NT2/D1 (cell line): ENCODE results near the gene MAP1LC3B.

Source experiments
- SUZ12 ChIP-seq: IDR thresholded peaks from 2 replicates; pipeline ENCODE4 v1.6.1; 2011; ENCODE audit not compliant: insufficient read length, insufficient read depth; ENCODE audit errors: extremely low read depth
- YY1 ChIP-seq: IDR thresholded peaks from 2 replicates; pipeline ENCODE4 v1.6.1; 2011; ENCODE audit not compliant: insufficient read length, insufficient read depth
- ZNF274 ChIP-seq: IDR thresholded peaks from 2 replicates; pipeline ENCODE4 v1.6.1; 2011; ENCODE audit warnings: mild to moderate bottlenecking, low read depth, low read length

DNA sequence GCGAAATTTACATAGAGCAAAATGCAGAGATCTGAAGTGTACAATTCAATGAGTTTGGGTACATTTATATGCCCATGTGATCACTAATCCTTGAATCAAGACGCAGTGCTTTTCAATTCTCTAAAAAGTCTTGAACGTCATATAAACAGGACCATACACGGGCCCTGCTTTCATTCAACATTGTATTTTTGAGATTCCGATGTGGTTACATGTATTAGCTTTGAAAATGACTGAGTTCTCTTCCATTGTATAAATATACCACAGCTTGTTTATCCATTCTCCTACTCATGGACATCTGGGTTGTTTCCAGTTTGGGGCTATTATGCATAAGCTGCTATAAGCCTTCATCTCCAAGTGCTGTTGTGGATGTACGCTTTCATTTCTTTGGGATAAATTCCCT lies 55.2 kb downstream of the MAP1LC3B start:
- TF ChIP-seq ZNF274: no peak
- TF ChIP-seq SUZ12: no peak
- TF ChIP-seq YY1: no peak
